ENCODE measurements around the gene SIGLEC8.

The SIGLEC8 gene

DNA sequence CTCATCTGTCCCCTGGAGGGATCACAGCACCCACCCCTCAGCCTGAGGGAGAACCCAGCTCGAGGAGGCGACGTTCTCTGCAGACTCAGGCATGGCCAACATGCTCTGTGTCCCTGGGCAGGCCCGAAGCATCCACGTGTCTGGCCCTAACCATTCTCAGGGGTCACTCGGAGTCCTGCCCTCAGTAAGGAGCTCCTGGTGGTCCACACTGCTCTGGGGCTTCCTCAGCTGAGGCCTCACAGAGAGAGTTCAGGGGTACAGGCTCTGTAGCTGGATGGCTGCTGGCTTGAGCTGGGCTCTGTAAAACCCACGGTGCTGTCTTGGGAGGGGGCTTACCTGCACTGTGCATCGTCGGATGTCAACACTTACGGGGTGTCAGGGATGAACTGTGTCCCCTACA, 4.4 kb upstream of the SIGLEC8 start:
- 0 out of 2 replicates have a peak, but pooled peaks cover 7% of the 10 kb centered on the region for H3K27me3 ChIP-seq (ENCODE audit: insufficient read depth, low read depth)
- no peak overlapping the region for H3K27ac ChIP-seq
- H3K36me3 ChIP-seq (ENCODE audit: insufficient read depth) = no peaks in the 10 kb centered on the region
- no peak overlapping the region for H2AFZ ChIP-seq (ENCODE audit: low read depth)
- no peaks in the 10 kb centered on the region for H4K20me1 ChIP-seq (ENCODE audit: insufficient read depth)
- TF ChIP-seq, protein P1, sequence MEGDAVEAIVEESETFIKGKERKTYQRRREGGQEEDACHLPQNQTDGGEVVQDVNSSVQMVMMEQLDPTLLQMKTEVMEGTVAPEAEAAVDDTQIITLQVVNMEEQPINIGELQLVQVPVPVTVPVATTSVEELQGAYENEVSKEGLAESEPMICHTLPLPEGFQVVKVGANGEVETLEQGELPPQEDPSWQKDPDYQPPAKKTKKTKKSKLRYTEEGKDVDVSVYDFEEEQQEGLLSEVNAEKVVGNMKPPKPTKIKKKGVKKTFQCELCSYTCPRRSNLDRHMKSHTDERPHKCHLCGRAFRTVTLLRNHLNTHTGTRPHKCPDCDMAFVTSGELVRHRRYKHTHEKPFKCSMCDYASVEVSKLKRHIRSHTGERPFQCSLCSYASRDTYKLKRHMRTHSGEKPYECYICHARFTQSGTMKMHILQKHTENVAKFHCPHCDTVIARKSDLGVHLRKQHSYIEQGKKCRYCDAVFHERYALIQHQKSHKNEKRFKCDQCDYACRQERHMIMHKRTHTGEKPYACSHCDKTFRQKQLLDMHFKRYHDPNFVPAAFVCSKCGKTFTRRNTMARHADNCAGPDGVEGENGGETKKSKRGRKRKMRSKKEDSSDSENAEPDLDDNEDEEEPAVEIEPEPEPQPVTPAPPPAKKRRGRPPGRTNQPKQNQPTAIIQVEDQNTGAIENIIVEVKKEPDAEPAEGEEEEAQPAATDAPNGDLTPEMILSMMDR (conservative IDR thresholded peaks at IDR 0.05; ENCODE audit: low read depth, low read length) = no peak
- no peaks in the 10 kb centered on the region for H3K79me2 ChIP-seq (ENCODE audit: insufficient read depth, low read depth)
- no peak overlapping the region for H3K4me3 ChIP-seq (IDR thresholded peaks at IDR 0.05; ENCODE audit: insufficient read depth, low read depth, low read length)
- H3K4me2 ChIP-seq = no peak overlapping the region
- H3K9ac ChIP-seq = no peak overlapping the region
- H3K4me1 ChIP-seq (ENCODE audit: low read depth, poor library complexity, severe bottlenecking) = no peaks in the 10 kb centered on the region

DNA sequence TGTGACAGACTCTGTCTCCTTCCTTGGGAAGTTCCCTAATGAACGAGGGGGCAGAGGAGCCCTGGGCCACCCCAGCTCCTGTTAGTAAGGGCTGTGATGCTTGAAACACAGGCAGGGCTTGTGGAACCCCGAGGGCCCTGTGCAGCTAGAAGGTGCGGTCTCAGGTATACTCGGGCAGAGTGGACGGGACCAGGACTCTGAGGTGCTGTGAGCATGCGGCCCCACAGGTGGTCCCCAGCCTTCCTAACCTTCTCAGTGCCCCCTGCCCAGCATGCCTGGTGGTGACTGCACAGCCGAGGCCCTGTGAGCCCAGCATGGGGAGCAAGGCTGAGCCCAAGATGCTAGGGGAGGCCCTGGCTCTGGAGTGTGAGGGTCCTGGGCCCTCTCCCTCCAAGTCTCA, 4.0 kb upstream of the SIGLEC8 start:
- Histone ChIP-seq H3K4me2 (no peak overlapping the region), H3K36me3 (ENCODE audit: insufficient read depth) (no peaks in the 10 kb centered on the region), H3K27ac (no peak overlapping the region), H2AFZ (ENCODE audit: low read depth) (no peak overlapping the region), H3K27me3 (ENCODE audit: insufficient read depth, low read depth) (0 out of 2 replicates have a peak, but pooled peaks cover 7% of the 10 kb centered on the region), H3K9ac (no peak overlapping the region), H3K4me3 (IDR thresholded peaks at IDR 0.05; ENCODE audit: insufficient read depth, low read depth, low read length) (no peak overlapping the region), H3K79me2 (ENCODE audit: insufficient read depth, low read depth) (no peaks in the 10 kb centered on the region), H3K4me1 (ENCODE audit: low read depth, poor library complexity, severe bottlenecking) (no peaks in the 10 kb centered on the region), H4K20me1 (ENCODE audit: insufficient read depth) (no peaks in the 10 kb centered on the region)
- TF ChIP-seq, protein P1 (conservative IDR thresholded peaks at IDR 0.05; ENCODE audit: low read depth, low read length) = no peak

DNA sequence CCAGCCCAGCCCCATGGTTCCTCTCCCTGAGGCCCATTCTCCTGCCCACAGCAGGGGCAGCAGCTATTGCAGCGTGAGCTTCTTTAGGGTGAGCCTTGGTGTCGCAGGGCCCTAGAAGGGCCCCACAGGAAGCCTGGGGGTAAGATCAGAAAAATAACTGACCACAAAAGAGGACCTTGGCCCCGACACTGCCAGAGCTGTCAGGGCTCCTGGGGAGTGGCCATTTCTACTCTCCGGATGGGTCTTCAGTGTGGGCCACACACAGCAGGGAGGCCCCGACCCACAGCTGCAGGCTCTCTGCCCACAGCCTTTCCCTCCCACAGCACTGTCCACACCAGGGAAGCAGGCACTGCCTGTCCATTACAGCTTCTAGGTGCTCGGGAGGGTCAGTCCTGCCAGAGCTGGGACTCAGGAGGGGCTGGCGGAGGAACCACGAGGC, 3.5 kb upstream of the SIGLEC8 start:
- Histone ChIP-seq H3K4me3 (IDR thresholded peaks at IDR 0.05; ENCODE audit: insufficient read depth, low read depth, low read length) (no peak overlapping the region), H3K36me3 (ENCODE audit: insufficient read depth) (no peaks in the 10 kb centered on the region), H3K27me3 (ENCODE audit: insufficient read depth, low read depth) (0 out of 2 replicates have a peak, but pooled peaks cover 7% of the 10 kb centered on the region), H2AFZ (ENCODE audit: low read depth) (no peak overlapping the region), H3K27ac (no peak overlapping the region), H3K4me1 (ENCODE audit: low read depth, poor library complexity, severe bottlenecking) (no peaks in the 10 kb centered on the region), H3K9ac (no peak overlapping the region), H4K20me1 (ENCODE audit: insufficient read depth) (no peaks in the 10 kb centered on the region), H3K4me2 (no peak overlapping the region), H3K79me2 (ENCODE audit: insufficient read depth, low read depth) (no peaks in the 10 kb centered on the region)
- TF ChIP-seq, protein P1 (conservative IDR thresholded peaks at IDR 0.05; ENCODE audit: low read depth, low read length) = no peak

DNA sequence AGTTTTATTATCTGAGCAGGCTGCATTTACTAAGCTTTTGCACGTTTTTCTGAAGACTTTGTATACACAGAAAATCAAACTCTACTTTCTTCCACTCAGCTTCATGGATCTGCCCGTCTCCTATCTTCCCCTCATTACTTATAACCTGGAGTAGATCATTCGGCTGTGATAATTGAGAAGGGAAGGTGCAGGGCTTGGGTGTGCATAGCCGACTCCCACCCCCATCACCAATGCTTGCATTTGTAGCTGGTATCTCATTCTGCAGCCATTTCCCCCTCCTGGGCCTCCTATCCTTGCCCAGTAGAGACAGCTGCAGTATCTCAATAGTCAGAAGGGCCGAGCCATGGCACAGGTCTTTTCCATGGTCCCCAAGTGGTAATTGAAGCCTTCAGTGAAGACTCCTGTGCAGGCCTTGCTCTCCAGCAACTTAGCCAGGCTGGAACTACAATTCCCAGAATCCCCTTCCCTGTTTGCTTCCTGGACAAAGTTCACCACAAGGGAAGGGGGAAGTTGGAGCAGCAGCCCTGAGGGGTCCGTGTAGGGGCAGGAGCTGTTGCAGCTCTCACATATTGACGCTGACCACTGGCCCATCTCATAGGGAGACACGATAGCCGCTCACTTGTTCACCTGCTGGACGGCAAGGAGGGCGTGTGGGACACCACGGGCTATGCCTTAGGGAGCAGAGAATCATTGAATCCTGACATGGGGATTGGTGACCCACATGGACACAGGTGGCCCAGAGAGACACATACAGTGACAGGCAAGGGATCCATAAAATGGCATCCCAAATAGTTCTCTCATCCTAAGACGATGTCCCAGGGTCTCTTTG, 2.1 kb upstream of the SIGLEC8 start:
- H3K4me2 ChIP-seq = no peak overlapping the region
- H3K79me2 ChIP-seq (ENCODE audit: insufficient read depth, low read depth) = no peaks in the 10 kb centered on the region
- no peak overlapping the region for H3K9ac ChIP-seq
- no peak overlapping the region for H3K27ac ChIP-seq
- H3K4me1 ChIP-seq (ENCODE audit: low read depth, poor library complexity, severe bottlenecking) = no peaks in the 10 kb centered on the region
- no peak overlapping the region for H3K4me3 ChIP-seq (IDR thresholded peaks at IDR 0.05; ENCODE audit: insufficient read depth, low read depth, low read length)
- no peak overlapping the region for H2AFZ ChIP-seq (ENCODE audit: low read depth)
- H4K20me1 ChIP-seq (ENCODE audit: insufficient read depth) = no peaks in the 10 kb centered on the region
- TF ChIP-seq, protein P1 (conservative IDR thresholded peaks at IDR 0.05; ENCODE audit: low read depth, low read length) = no peak
- H3K36me3 ChIP-seq (ENCODE audit: insufficient read depth) = no peaks in the 10 kb centered on the region
- 0 out of 2 replicates have a peak, but pooled peaks cover 3% of the 10 kb centered on the region for H3K27me3 ChIP-seq (ENCODE audit: insufficient read depth, low read depth)
